Activated naive CD8-positive, alpha-beta T cell treated with anti-CD3 and anti-CD28 coated beads, Interleukin-2, amount 50 U/mL, for 16 hours (primary cell): ENCODE results near the gene FUT2.
"Not testable (repeated sequence)": the region's sequence is repeated elsewhere in the genome, so short reads cannot be mapped to it uniquely, and the experiment has no call there.

Experiments
- DNase-seq: peaks from one replicate; pipeline ENCODE4 v3.0.0-alpha.2; 2020; ENCODE audit warnings: low read depth, low spot score

The FUT2 gene

DNA sequence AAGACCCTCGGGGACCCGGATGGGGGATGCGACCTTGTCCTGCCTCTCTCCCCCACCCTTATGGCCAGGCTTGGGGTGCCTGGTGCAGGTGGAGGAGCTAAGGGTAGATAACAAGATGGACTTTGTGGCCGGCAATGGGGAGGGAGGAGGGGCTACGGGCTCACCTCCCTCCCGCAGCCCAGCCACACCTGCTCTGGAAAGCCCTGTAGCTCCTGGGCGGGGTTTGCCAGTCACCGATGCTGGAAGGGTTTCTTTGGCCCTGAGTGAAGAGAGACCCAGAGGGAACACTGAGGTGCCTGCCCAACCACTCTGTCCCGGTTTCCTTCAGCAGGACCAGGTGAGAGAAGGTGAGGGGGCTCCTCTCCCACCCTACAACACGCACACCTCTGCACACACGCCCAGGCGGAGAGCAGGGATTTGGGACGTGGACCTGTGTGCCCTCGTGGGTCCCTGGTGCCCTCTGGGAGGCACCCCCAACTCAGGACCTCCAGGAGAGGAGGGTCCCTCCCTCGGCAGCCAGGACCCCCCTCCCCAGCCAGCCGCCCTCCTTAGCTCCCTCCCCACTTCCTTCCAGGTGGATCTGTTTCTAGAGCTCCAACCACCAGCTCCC lies at the start of gene FUT2:
TSS of gene FUT2 (plus strand) at position 229 of the 610 bp plus-strand sequence. CDS start 6,986 bp downstream, outside the sequence.
- DNase-seq: no peak

DNA sequence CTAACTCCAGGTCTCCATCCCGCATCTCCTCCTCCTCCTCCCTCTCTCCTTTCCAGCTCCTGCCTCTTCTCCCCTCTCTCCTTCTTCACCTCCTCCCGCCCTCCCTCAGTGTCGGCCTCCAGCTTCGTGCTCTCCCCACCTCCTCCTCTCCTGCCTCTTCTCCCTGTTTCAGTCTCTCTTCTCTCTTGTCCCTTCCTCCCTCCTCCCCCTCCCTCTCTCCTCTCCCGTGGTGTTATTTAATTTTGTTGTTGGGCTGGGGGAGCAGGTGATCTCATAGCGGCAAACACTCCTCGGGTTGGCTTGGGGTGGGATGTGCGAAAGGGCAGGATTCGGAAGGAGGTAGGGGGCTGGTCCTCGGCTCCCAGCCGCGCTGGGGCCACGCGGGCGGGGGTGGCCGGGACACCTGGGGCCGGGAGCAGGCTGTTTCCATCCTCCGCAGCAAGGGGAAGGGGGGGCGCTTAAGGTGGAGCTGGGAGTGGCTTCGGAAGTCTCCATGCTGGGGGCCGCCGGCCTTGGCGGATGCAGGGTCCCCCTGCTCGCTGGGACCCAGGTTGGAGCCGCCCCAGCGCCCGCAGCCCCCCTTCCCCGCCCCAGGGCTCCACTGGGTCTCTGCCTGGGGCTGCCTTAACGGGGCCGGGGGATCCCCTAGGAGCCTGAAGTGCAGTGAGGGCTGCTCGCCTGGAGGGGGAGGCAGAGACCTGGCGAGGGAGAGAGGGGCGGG lies 49.6 kb upstream of the FUT2 start, which contains the start of gene CA11:
TSS of gene CA11 (minus strand) at position 187 of the 721 bp plus-strand sequence. CDS start 555 bp downstream, outside the sequence.
- peak; percentile 77 for DNase-seq

DNA sequence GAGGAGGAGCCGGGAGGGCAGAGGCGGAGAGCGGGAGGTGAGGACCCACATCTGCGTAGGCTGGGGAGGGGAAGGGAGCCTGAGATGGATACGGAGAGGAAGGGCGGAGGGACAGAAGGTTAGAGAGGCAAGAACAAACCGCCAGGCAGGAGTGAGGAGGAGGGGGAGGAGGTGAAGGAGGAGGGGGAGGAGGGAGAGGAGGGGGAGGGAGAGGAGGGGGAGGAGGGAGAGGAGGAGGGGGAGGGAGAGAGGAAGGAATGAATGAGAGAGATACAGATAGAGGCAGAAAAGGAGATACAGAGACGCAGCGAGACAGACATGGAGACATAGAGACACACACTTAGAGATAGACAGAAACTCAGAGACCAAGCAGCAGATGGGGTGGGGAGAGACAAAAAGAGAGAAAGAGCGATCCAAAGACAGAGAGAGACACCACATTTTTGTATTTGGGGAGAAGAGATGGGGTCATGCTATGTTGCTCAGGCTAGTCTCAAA lies 49.0 kb upstream of the FUT2 start:
- no peak for DNase-seq

DNA sequence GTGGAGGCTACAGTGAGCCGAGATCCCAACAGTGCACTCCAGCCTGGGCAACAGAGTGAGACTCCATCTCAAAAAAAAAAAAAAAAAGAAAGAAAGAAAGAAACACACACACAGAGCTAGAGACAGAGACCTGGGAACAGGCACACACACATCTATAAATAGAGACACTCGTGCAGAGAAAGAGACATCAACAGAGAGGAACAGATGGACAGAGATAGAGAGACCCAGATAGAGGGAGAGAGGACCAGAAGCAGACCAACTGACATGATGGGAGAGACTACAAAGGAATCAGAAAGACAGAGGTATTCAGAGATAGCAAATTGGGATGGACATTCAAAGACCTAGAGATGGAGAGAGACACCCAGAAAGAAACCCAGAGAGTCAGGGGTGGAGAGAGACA lies 47.6 kb upstream of the FUT2 start:
- no peak for DNase-seq

DNA sequence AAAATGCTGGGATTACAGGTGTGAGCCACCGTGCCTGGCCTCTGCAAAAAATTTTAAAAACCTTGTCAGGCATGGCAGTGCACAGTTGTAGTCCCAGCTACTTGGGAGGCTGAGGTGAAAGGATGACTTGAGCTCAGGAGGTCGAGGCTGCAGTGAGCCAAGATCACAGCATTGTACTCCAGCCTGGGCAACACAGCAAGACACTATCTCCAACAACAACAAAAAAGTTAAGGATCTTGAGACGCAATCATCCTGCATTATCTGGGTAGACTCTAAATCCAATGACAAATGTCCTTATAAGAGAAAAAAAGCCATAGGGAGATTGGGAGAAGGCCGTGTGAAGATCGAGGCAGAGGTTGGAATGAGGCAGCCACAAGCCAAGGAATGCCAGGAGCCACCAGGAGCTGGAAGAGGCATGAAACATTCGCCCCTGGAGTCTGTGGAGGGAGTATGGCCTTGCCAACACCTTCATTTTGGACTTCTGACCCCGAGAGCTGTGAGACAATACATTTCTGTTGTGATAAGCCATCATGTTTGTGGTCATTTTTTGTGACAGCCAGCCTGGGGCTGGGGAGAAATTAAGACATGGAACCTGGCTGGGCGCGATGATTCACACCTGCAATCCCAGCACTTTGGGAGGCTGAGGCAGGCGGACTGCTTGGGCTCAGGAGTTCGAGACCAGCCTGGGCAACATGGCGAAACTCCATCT lies 44.6 kb upstream of the FUT2 start:
- no peak for DNase-seq

DNA sequence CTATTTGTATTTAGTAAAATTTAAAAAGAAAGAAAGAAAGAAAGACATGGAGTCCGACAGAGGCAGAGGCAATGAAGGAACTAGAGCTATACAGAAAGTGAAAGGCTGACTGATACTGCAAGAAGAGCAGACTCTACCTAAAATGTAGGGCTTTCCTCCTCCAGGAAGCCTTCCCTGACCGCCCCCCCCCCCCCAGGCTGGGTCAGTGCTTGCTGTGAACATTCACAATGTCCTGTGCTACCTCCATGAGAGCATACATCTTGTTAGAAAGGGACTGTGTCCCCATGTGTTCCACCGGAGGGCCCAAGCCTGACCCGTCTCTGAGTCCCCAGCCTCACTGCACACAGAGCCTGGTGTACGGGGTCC lies 44.1 kb upstream of the FUT2 start:
- no peak for DNase-seq

DNA sequence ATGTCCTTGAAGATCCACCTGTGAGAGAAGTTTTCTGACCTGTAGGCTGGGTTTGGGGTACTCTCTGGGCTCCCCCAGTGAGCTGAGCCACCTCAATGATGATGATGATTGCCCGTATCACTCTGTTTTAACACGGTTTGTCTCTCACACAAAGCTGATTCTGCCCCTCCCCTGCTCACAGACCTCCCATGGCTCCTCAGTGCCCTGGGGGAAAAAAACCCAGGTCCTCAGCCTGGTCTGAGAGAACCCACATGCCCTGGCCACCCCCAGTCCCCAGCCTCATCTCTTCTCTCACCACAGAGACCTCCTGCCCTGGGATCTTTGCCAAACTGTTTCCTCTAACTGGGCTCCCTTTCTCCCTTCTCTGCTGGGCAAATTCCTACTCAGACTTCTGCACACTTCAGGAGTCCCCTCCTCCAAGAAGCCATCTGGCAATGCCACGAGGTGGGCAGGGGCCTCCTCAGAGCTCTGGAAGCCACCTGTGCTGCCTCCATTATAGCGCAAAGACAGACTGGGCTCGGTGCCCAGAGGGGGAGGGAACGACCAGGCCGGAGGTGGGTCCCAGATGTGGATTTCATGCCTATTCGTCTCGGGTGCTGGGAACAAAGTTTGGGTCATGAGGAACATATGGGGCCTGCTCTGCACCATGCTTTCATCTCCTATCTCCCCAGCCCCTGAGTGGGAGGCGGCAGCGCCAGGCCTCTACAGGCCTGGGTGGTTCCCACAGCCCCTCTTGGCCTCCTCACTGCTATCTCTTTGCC lies 41.3 kb upstream of the FUT2 start:
- no peak for DNase-seq

DNA sequence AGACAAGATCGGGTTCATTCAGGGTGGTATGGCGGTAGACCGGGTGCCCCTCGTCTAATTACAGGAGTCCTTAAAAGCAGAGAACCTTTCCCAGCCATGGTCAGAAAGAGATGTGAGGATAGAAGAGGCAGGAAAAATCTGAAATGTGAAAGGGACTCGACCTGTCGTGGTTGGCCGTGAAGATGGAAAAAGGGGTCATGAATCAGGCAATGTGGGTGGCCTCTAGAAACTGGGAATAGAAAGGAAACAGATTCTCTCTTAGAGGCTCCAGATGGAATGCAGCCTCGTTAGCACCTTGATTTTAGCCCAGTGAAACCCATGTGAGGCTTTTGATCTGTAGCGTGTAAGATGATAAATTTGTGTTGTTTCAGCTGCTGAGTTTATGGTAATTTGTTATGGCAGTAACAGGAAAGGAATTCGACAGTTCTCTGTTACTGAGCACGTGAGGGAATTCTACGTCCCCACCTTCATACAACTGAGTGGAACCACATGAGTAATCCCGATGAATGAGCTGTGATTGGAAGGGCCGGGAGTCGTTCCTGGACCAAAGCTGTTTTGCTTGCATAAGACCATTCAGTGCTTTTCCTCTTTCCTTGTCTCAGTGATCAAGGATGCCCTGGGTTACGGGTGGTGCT lies 38.8 kb upstream of the FUT2 start:
- DNase-seq: no peak

DNA sequence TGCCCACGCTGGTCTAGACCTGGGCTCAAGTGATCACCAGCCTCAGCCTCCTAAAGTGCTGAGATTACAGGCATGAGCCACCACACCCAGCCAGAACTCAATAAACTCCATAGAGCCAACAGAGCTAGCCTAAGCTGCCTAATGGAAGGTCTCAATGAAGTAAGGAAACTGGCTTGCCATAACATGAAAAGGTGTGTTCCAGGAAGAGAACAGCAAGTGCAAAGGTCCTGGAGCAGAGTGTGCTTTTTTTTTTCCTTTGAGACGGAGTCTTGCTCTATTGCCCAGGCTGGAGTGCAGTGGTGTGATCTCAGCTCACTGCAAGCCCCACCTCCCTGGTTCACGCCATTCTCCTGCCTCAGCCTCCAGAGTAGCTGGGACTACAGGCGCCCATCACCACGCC lies 37.9 kb upstream of the FUT2 start:
- not testable (repeated sequence) for DNase-seq

DNA sequence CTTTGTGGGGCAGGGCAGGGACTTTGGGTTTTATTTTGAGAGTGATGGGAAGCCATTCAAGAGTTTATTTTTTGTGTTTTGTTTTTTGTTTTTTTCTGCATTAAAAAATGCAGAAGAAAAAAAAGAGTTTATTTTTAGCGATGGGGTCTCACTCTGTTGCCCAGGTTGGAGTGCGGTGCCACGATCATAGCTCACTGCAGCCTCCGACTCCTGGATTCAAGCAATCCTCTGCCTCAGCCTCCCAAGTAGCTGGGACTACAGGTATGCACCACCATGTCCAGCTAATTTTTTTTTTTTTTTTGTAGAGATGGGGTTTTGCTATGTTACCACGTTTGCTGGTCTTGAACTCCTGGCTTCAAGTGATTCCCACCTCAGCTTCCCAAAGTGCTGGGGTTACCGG lies 37.3 kb upstream of the FUT2 start:
- no peak for DNase-seq

DNA sequence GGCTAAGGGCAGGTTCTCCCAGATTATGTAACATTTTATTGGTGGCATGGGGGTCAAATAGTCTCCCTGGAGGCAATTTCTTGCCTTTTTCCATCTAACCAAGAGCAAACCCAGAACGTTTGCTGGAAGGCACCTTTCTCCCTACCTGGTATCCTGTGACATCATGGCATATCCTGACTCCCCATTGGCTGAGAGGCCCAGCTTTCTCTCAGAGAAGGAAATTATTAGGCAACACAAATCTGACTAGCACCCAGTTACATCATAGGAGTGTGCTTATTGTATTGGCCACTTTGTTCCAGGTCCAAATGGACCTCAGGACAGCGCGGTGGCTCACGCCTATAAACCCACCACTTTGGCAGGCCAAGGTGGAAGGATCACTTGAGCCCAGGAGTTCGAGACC lies 36.0 kb upstream of the FUT2 start:
- DNase-seq: no peak

DNA sequence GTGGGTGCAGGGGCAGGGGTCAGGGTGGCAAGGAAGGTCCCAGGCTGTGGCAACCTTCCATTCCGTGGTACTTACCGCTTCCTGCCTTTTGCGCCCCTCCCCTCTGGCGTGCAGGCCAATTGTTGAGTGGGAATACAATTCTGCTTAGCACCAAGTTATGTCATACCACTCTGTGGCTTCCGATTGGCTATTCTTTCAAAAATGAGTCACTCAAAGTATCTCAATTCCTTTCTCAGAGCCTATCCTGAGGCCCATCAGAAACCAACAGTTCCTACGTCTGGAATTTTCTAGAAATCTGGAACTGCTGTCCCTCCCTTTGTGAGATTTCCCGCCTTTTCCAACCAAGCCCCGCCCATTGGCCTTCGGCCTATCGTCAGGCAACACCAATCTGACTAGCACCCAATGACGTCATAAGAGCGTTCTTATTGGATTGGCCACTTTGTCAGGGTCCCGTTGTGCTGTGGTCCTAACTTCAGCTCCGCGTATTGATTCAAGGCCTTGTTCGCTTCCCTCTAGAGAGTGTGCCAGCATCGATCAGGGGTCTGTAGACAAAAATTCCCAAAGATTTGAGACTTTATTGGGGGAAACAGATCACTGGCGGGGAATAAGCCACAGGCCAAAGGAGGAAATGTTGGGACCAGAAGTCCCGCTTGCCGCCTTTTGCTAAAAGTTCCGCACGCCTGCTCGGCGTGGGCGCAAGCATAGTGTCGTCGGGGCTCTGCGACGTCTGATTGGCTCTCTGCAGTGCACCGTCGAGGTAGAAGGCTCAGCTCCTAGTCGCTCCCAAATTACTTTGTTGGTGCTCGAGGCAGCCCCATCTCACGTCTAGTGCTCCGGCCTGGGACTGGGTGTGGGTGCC lies 34.7 kb upstream of the FUT2 start:
- DNase-seq: peak; percentile 68

DNA sequence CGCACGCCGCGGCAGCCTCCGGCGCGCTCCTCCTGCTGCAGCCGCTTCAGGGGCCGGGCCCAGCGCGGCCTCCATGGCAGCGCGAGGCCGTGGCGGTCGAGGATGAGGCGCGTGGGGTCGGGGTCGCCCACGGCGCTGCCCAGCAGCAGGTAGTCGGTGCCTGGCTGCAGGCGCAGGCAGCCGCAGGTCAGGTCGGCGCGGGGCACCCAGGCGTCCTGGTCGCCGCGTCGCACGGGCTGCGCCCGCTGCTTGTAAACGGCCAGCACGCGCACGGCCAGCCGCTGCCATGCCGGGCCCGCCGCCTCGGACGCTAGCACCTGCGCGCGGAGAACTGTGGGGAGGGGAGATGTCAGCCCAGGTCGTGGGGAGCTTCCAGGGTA lies 34.1 kb upstream of the FUT2 start:
- DNase-seq: no peak

DNA sequence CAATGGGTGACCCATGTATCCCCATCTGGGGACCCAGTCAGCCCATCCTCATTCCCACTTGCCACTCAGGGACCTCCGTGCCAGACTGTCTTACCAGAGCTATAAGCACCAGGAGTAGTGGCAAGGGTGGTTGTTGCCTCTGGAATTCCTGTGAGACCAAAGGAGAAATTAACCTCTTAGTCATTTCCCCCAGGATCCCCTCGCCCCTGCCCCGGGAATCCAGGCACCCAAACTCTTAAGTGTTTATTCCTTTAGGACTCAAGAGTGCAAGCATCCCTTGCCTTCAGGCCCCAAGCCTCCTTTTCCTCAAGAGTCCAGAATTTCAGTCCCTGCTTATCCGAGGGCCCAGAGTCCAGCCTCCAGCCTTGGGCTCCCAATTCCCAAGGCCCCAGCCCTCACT lies 32.1 kb upstream of the FUT2 start:
- DNase-seq: no peak

DNA sequence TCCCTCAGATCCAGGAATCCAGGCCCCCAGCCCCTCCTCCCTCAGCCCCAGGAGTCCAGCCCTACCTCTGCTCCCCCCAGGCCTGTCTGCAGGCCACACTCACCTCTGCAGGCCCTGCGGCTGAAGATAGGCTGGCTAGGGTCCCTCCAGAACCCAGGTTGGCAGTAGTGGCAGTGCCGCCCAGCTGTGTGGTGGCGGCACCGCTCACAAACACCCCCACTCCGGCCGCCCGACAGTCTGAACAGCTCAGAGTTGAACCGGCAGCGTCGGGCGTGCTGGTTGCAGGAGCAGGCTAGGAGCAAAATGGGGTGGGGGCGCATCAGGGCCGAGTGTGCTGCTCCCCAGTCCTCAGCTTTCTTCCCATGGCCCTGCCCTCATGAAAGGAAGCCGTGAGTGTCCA lies 31.3 kb upstream of the FUT2 start:
- no peak for DNase-seq

DNA sequence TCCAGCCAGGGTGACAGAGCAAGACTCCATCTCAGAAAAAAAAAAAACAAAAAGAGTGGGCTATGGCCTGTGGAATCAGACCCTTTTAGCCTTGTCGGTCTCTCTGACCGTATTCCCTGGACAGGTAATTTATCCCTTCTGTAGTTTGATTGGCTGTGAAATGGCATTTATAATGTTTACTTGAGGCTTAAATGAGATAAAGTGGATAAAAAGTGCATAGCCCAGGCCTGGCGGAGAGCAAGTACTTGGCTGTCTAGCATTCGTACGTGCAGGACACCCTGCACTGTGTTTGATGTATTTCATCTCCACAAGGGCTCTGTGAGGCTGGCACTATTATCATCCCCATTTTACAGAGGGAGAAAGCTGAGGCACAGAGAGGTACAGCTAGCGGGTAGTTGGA lies 30.0 kb upstream of the FUT2 start:
- no peak for DNase-seq

DNA sequence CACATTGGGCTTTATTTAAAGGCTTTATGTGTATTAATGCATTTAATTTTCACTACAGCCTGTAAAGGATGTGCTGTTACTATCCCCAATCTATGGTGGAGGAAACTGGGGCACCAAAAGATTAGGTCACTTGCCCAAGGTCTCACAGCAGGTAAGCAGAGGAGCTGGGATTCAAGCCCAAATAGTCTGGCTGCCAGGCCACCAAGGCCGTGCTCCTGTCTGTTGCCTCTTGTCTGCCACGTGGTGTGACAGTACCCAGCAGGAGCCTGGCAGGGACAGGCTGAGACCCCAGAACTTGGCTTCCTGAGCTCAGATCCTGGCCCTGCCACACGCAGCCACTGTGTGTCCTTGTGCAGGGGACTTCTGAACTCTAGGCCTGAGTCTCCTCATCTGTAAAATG lies 27.4 kb upstream of the FUT2 start:
- no peak for DNase-seq

DNA sequence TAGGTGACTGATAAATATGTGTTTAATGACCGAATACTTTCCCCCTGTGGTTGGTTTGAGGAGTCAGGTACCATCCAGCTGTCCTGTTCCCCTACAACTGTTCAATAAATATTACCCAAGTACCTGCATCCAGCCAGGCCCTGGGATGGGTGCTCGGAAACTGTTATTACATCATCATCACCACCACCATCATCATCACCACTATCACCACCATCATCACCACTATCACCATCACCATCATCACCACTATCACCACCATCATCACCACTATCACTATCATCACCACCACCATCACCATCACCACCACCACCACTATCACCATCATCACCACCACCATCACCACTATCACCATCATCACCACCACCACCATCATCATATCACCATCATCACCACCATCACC lies 27.0 kb upstream of the FUT2 start:
- no peak for DNase-seq

DNA sequence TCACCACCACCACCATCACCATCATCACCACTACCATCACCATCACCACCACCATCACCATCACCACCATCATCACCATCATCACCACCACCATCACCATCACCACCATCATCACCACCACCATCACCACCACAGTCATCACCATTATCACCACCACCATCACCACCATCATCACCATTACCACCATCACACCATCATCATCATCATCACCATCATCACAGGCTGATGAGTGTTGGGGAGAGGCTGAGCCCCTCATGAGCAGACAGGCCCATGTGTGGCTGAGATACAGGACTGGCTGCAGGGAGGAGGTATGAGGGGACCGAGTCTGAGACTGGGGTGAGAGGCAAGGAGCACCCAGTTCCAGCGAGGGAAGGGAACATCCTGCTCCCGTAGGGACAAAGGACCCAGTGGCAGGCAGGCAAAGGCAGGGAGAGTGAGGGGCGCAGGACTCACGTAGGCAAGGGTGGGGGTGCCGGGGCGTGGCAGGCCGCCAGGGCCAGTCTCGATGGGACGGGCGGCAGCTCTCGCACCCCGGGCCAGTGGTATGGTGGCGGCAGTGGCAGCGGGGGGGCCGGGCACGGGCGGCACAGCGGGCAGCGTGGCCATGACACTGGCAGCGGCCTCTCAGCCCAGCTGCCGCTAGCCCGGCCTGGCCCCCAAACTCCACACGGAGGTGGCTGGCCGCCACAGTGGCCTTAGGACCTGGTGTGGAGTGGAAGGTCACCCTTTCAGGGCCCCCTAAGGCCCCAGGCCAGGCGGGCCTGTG lies 25.7 kb upstream of the FUT2 start:
- no peak for DNase-seq
